ENCODE data around the gene PHETA1. TPM values are rescaled to one million over a fixed set of nuclear protein-coding genes. Genes with fewer than 3 reads are reported as not detected.

PHETA1 gene
- total and polyA plus RNA-seq, 2 donors (not counting 1 experiment from before 2014, with no cell fraction given), result 7.4 to 9.4 TPM

- H3K36me3 ChIP-seq (replicated peaks in 1 of 2; ENCODE audit: control extremely low read depth in 1 of 2, control insufficient read depth in 1 of 2, extremely low read depth in 1 of 2, insufficient read depth in 2 of 2, low read length in 1 of 2), result peaks cover 1 to 7% of the 10 kb centered on the region in 2 experiments
- intact Hi-C loops (cut with micrococcal nuclease), result loop anchor here (5.0 kb wide), 1 partner anchor 353 kb away; no protein-coding TSS in a partner anchor
- 59% methylated on average over 3 of the region's 4 CpGs for WGBS (ENCODE audit: insufficient coverage)
- H3K4me2 ChIP-seq (replicated peaks; ENCODE audit: low read depth, low read length, poor library complexity, severe bottlenecking), result peak overlapping the region; percentile 95
- H3K9ac ChIP-seq (ENCODE audit: low read length), result peak overlapping the region; percentile 27
- Mint-ChIP-seq H3K27ac (peak overlapping the region; percentile 79), H3K9me3 (ENCODE audit: insufficient read depth) (no peaks in the 10 kb centered on the region), H3K4me3 (peak overlapping the region; percentile 89), H3K27me3 (no peaks in the 10 kb centered on the region), H3K4me1 (peaks cover 81% of the 10 kb centered on the region)
- H3K79me2 ChIP-seq (ENCODE audit: control insufficient read depth, insufficient read depth, low read length), result peaks cover 80% of the 10 kb centered on the region
- peaks cover 73% of the 10 kb centered on the region for H4K20me1 ChIP-seq (ENCODE audit: control insufficient read depth, insufficient read depth, low read length, poor library complexity, severe bottlenecking)
- ChIA-PET POLR2A (interaction anchor here (1.3 to 6.9 kb wide), 4 partner anchors 22 to 36 kb away, joined by 4 to 36 read pairs (median 9); no protein-coding TSS in a partner anchor), CTCF (interaction anchor here (1.4 to 22.7 kb wide), 3 partner anchors 10 to 35 kb away, joined by 4 to 1472 read pairs (median 35); no protein-coding TSS in a partner anchor)
- H3K9me3 ChIP-seq (ENCODE audit: control extremely low read depth in 1 of 3, control insufficient read depth in 2 of 3, insufficient read depth in 1 of 3, low read length in 2 of 3), result no peaks in the 10 kb centered on the region
- TF ChIP-seq EZH2 (IDR thresholded peaks at IDR 0.05; ENCODE audit: borderline replicate concordance, insufficient read depth, low read depth, low read length, poor library complexity, severe bottlenecking), result no peak
- TF ChIP-seq, protein P1, sequence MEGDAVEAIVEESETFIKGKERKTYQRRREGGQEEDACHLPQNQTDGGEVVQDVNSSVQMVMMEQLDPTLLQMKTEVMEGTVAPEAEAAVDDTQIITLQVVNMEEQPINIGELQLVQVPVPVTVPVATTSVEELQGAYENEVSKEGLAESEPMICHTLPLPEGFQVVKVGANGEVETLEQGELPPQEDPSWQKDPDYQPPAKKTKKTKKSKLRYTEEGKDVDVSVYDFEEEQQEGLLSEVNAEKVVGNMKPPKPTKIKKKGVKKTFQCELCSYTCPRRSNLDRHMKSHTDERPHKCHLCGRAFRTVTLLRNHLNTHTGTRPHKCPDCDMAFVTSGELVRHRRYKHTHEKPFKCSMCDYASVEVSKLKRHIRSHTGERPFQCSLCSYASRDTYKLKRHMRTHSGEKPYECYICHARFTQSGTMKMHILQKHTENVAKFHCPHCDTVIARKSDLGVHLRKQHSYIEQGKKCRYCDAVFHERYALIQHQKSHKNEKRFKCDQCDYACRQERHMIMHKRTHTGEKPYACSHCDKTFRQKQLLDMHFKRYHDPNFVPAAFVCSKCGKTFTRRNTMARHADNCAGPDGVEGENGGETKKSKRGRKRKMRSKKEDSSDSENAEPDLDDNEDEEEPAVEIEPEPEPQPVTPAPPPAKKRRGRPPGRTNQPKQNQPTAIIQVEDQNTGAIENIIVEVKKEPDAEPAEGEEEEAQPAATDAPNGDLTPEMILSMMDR (IDR thresholded peaks at IDR 0.05), result no peak
- H3K27me3 ChIP-seq (replicated peaks in 1 of 4; ENCODE audit: control extremely low read depth in 1 of 4, control insufficient read depth in 3 of 4, insufficient read depth in 4 of 4, low read length in 3 of 4), result no peaks in the 10 kb centered on the region
- H3K4me1 ChIP-seq (ENCODE audit: control insufficient read depth in 2 of 2, insufficient read depth in 2 of 2, low read length in 2 of 2), result peaks cover 79 to 90% of the 10 kb centered on the region in 2 donors
- ATAC-seq (ENCODE audit: low read depth), result no peak
- no peak overlapping the region for H2AFZ ChIP-seq (ENCODE audit: insufficient read depth, low read depth, low read length, poor library complexity, severe bottlenecking)
- peak overlapping the region; percentile 67 to 97 for H3K27ac ChIP-seq (ENCODE audit: low read length in 2 of 2)
- DNase-seq, result no peak
- H3K4me3 ChIP-seq (ENCODE audit: control extremely low read depth in 1 of 5, extremely low read depth in 1 of 5, insufficient read depth in 1 of 5, low read depth in 2 of 5, low read length in 4 of 5), result peak overlapping the region in 4 of 5 experiments; percentile 1 to 40 (median 20)
Observed at GRCh38 chr12:111408686-111409402, 39.9 kb upstream of the PHETA1 start.

DNA sequence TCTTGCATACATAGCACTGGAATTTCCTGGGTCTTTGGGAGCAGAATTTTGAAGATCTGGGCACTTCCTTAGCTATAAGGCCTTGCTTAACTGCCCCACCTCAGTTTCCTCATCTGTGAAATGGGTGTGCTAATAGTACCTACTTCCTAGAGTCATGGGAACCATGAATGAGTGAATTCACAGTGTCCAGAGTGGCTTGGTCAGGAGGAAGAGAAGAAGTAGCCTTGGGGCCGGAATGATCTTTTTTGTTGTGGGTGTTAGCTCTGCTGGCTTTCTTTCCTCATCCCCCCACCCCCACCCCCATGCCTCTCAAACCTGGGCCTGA lies 39.2 kb upstream of the PHETA1 start:
- Histone ChIP-seq H3K4me2 (replicated peaks; ENCODE audit: low read depth, low read length, poor library complexity, severe bottlenecking) (peak overlapping the region; percentile 95), H3K27ac (ENCODE audit: low read length in 2 of 2) (peak overlapping the region; percentile 86 to 97), H3K9me3 (ENCODE audit: control extremely low read depth in 1 of 3, control insufficient read depth in 2 of 3, insufficient read depth in 1 of 3, low read length in 2 of 3) (no peaks in the 10 kb centered on the region), H3K4me3 (ENCODE audit: control extremely low read depth in 1 of 5, extremely low read depth in 1 of 5, insufficient read depth in 1 of 5, low read depth in 2 of 5, low read length in 4 of 5) (peak overlapping the region in 2 of 5 experiments; percentile 32 to 82), H3K9ac (ENCODE audit: low read length) (peak overlapping the region; percentile 97), H2AFZ (ENCODE audit: insufficient read depth, low read depth, low read length, poor library complexity, severe bottlenecking) (no peak overlapping the region), H3K27me3 (replicated peaks in 1 of 4; ENCODE audit: control extremely low read depth in 1 of 4, control insufficient read depth in 3 of 4, insufficient read depth in 4 of 4, low read length in 3 of 4) (no peaks in the 10 kb centered on the region), H3K79me2 (ENCODE audit: control insufficient read depth, insufficient read depth, low read length) (peaks cover 72% of the 10 kb centered on the region), H4K20me1 (ENCODE audit: control insufficient read depth, insufficient read depth, low read length, poor library complexity, severe bottlenecking) (peaks cover 66% of the 10 kb centered on the region), H3K36me3 (replicated peaks in 1 of 2; ENCODE audit: control extremely low read depth in 1 of 2, control insufficient read depth in 1 of 2, extremely low read depth in 1 of 2, insufficient read depth in 2 of 2, low read length in 1 of 2) (peaks cover under 1 to 1% of the 10 kb centered on the region in 2 experiments), H3K4me1 (ENCODE audit: control insufficient read depth in 2 of 2, insufficient read depth in 2 of 2, low read length in 2 of 2) (peaks cover 84 to 90% of the 10 kb centered on the region in 2 donors)
- intact Hi-C loops (cut with micrococcal nuclease), result loop anchor here (5.0 kb wide), 1 partner anchor 354 kb away; no protein-coding TSS in a partner anchor
- H3K9me3 Mint-ChIP-seq (ENCODE audit: insufficient read depth), result no peaks in the 10 kb centered on the region
- peak overlapping the region; percentile 91 for H3K27ac Mint-ChIP-seq
- H3K4me3 Mint-ChIP-seq, result peak overlapping the region; percentile 89
- TF ChIP-seq, protein P1 (IDR thresholded peaks at IDR 0.05), result no peak
- TF ChIP-seq EZH2 (IDR thresholded peaks at IDR 0.05; ENCODE audit: borderline replicate concordance, insufficient read depth, low read depth, low read length, poor library complexity, severe bottlenecking), result no peak
- ATAC-seq (ENCODE audit: low read depth) (no peak), DNase-seq (no peak)
- H3K27me3 Mint-ChIP-seq, result no peaks in the 10 kb centered on the region
- WGBS (ENCODE audit: insufficient coverage), result no CpG with 5 or more reads among the region's 1 CpG
- peaks cover 80% of the 10 kb centered on the region for H3K4me1 Mint-ChIP-seq
- CTCF ChIA-PET, result interaction anchor here (1.4 to 22.7 kb wide), 3 partner anchors 9 to 36 kb away, joined by 4 to 1472 read pairs (median 35); no protein-coding TSS in a partner anchor
- POLR2A ChIA-PET, result interaction anchor here (1.3 to 6.9 kb wide), 4 partner anchors 22 to 37 kb away, joined by 4 to 36 read pairs (median 9); no protein-coding TSS in a partner anchor
